HL-60/S4 (cell line): ENCODE measurements around the gene CCBE1.
"Not testable (repeated sequence)": the region's sequence is repeated elsewhere in the genome, so short reads cannot be mapped to it uniquely, and the experiment has no call there.

ENCODE experiments used
- in situ Hi-C: fragments of 300-500 bp; cut with MboI; formaldehyde crosslinking; loops from 2 replicates; pipeline ENCODE4 v1.14.3; 2022; ENCODE audit warnings: low sequenced_read_pairs

The CCBE1 gene

GRCh38 chr18:59715966-59716369 is 18.7 kb upstream of the CCBE1 start:
- in situ Hi-C loops, result no loop called here

GRCh38 chr18:59715445-59715844 is 18.2 kb upstream of the CCBE1 start:
- in situ Hi-C loops, result no loop called here

- in situ Hi-C loops, result not testable (repeated sequence)
These were observed 16.9 kb upstream of the CCBE1 start for GRCh38 chr18:59714096-59714495.

DNA sequence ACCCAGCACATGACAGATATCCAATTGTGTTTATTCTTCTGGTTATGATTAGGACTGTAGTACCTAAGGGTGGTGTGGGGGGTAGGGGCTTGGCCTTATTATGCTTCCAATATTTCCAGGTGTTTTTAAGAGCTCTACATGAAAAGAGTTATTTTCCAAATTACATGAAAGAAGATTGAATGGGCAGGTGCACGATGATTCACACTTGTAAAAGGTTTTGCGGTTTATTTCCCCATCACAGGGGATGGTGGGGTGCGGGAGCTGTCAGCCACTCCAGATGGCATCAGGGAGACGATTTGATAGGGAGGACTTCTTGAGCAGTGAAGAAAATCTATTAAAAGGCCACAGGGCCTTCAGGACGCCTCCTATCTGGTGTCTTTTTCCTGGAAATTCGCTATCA is 15.1 kb upstream of the CCBE1 start:
- in situ Hi-C loops, result no loop called here

- in situ Hi-C loops, result no loop called here
These were observed 11.8 kb upstream of the CCBE1 start for GRCh38 chr18:59708988-59709387.

- in situ Hi-C loops, result no loop called here
These were observed 10.1 kb upstream of the CCBE1 start for GRCh38 chr18:59707306-59707705.

DNA sequence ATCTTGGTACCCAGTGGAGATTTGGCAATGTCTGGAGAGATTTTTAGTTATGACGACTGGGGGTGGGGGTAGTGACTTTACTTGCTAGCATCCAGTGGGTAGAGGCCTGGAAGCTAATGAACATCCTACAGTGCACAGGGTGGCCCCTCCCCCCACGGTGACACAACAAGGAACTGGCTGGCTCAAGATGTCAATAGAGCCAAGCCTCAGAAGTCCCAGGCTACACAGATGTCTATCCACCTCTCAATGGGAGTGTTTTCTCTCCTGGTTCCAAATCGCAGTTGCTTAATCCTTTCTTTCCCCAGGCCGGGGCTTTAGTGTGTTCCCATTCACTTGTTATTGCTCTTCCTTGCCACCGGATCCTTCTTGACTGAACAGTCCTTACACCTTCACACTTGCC is 9.3 kb upstream of the CCBE1 start:
- in situ Hi-C loops, result no loop called here

DNA sequence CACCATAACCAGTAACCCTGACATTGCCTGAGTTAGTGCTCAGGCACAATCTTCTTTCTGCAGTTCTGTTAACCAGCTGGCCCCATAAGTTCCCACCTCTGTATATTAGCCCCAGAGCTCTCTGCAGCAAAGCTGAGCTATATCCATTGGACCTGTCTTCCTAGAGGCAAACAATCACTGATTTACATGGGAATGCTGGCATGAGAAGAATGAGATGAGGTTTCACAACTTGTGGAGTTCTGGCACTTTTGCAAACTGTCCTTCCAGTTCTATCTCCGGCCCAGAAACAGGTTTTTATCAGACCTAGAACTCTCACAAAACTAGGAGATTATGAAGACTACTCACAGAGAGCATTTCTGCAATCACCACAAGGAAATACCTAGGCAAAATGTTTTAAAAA is 7.9 kb upstream of the CCBE1 start:
- in situ Hi-C loops, result no loop called here

DNA sequence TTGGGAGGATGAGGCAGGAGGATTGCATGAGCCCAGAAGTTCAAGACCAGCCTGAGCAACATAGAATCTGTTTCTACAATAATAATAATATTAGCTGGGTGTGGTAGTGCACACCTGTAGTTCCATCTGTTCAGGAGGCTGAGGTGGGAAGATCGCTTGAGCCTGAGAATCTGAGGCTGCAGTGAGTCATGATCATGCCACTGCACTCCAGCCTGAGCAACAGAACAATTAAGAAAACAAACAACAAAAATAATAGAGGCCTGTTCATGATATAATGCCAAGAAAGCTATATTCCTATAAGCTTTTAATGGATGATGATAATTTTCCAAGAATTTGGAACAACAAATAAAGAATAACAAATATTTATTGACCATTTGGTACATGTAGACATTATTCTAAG is 6.9 kb upstream of the CCBE1 start:
- in situ Hi-C loops, result no loop called here

DNA sequence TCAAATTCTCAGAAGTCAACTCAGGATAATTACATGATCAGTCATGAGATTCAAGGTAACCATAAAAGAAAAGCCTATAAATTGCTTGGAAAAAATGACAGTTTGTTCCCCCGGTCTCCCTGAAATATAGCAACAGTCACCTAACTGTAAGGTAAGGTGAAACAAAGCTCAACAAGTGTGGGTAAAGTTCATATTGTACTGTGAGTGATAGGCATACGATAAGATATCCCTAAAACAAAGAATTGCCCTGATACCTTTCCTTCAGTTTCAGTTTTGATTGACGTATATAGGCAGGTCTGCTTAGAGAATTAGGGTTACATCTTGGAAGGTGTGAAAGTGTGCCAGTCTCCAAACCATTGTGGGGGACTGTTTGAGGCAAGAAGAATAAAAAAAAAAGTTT is 4.0 kb upstream of the CCBE1 start:
- in situ Hi-C loops, result no loop called here

DNA sequence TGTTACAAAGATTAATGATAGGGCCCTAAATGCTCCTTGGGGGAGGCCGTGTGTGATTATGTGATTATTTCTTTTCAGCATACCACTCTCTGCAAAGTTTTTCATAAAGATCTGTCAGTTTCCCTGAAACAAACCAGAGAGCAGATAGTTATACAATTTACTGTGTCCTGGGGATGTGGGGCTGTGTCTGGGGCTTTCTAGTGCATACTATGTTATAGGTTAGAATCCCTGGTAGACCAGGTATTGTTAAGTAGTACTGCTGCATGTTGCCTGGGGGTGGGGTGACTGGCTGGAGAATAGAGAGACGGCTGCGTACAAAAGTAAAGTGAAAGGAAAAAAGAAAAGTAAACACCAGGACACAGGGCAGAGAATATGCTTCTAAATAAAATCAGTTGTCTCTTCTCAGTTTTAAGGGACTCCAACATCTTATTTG is 3.3 kb upstream of the CCBE1 start:
- in situ Hi-C loops, result no loop called here

DNA sequence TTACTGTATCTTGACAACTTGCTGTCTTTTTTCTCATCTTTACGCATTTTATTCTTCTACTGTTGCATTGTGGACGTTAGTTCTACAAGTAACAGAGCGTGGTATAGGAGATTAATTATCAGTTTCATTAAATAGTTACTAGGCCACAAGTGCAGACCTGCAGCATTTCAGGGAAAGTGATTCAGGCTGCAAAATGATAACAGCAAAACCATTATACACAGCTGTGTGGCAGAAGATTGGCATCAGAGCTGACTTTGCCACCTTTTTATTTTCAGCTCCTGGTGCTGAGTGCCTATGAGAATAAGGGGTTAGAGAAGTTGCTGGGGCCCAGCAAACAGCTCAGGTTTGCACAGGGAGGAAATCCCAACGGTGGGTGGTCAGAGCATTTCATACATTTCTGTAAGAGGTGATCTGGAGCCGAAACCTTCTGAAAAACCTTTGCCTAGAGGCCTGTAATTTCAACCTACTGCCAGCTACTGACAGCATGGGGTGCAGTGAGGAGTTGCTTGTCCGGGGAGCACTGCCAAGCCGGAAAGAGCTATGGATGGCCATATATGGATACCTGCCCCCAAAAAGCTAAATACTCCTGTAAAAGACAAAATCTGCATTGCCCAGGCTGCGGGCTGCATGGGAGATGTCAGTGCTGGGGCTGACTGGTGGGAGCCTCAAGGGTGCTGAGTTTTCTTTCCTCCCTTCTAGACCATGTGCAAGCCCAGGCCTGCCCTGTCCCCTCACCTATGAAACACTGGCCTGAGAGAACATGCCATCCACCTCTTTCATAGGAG is 2.7 kb upstream of the CCBE1 start:
- in situ Hi-C loops, result no loop called here

DNA sequence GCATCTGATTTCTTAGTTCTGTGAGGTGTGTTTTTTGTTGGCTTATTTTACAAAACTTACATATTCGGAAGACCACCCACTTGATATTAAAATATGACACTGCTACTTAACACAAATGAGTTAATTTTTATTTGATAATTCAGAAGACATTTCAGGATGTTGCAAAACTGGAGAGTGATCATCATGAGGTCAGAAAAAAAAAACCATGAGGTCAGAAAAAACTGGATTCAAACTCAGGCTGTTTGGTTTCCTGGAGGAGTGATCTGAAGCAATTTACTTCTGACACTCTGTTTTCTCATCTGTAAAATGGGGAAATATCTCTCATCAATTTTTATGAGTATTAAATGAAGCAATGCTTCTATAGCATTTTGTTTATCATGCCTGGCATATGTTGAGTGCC is 1.8 kb upstream of the CCBE1 start:
- in situ Hi-C loops, result no loop called here

- in situ Hi-C loops, result no loop called here
These were observed 650 bp downstream of the CCBE1 start for GRCh38 chr18:59696311-59697235.

DNA sequence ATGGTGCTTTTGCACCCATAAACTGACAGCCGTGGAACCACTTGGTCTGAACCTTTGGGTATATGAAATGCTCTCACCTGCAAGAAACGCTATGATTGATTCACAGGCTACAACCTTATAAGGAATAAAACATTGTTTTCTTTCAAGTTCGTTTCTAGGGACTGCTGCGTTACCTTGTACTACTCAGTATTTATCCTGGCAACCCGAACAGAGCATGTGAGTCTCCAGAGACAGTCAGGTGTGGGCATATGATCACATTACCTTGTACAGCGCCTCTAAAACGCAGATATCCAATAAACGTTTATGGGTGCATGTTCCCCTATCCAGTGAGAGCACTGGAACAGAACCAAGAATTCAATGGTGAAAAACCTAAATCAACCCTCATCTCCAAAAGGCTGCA is 1.7 kb downstream of the CCBE1 start:
- in situ Hi-C loops, result no loop called here

DNA sequence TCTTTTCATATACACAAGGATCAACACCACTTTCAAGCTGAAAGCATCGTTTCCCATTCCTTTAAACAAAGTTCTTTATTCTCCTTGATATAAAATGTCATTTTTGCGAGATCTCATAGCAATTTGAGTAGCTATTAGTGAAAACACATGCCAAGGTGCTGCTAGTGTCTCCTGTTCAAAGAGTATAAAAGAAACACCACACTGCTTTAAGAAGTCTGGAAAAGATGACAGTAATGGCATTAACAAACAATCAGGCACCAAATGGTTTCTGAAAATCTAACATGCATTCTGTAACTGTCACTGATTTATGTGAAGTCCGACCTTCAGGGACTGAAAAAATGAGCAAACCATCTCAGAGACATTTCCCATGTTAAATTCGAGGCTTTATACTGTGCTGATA is 2.4 kb downstream of the CCBE1 start:
- in situ Hi-C loops, result no loop called here

GRCh38 chr18:59691996-59692395 is 5.2 kb downstream of the CCBE1 start:
- in situ Hi-C loops, result no loop called here

DNA sequence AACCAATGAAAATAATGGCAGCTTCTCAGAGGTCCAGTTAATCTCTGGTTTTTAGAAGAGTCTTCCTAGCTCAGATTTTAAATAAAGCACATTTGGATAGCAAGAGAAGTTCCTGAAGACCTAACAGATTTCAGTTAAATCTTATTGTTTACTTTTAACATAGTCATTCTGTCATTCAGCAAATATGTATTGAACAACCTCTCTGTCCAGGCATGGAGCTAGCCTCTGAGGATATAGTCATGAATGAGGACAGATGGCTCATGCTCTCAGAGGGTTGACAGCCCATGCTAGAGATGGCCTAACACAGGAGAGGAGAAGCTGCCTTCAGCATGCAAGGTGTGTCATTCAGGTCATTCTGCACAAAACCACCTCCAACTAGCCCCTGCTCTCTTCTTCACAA is 6.2 kb downstream of the CCBE1 start:
- in situ Hi-C loops, result no loop called here

- in situ Hi-C loops, result no loop called here
These were observed 6.8 kb downstream of the CCBE1 start for GRCh38 chr18:59690186-59690982.

- in situ Hi-C loops, result no loop called here
These were observed 7.5 kb downstream of the CCBE1 start for GRCh38 chr18:59689756-59690155.

- in situ Hi-C loops, result no loop called here
These were observed 11.0 kb downstream of the CCBE1 start for GRCh38 chr18:59686260-59686659.
